ENCODE data around the gene PLEKHS1.

DNA sequence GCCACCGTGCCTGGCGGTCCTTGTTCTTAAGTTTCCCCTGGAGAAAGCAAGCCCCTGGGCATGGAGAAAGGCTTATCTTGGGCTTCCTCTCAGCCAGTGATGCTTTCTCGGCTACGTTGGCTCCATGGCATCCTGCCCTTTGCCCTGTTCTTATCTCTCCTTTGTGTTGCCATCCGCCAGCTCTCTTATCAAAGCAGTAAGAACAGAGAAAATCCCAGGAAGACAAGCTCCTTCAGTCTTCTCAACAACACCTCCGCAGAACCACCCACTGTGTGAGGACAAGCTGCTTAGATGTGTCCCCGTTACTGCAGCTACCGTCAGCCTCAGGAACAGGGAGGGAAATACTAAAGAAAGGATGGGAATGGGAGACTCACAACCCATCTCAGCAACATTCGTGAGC lies 3.3 kb downstream of the PLEKHS1 start:
- no peak for TF ChIP-seq POLR2A (IDR thresholded peaks at IDR 0.05)
- TF ChIP-seq, protein P1, sequence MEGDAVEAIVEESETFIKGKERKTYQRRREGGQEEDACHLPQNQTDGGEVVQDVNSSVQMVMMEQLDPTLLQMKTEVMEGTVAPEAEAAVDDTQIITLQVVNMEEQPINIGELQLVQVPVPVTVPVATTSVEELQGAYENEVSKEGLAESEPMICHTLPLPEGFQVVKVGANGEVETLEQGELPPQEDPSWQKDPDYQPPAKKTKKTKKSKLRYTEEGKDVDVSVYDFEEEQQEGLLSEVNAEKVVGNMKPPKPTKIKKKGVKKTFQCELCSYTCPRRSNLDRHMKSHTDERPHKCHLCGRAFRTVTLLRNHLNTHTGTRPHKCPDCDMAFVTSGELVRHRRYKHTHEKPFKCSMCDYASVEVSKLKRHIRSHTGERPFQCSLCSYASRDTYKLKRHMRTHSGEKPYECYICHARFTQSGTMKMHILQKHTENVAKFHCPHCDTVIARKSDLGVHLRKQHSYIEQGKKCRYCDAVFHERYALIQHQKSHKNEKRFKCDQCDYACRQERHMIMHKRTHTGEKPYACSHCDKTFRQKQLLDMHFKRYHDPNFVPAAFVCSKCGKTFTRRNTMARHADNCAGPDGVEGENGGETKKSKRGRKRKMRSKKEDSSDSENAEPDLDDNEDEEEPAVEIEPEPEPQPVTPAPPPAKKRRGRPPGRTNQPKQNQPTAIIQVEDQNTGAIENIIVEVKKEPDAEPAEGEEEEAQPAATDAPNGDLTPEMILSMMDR (IDR thresholded peaks at IDR 0.05): no peak
